Activated naive CD4-positive, alpha-beta T cell treated with anti-CD3 and anti-CD28 coated beads, Interleukin-2, amount 50 U/mL, for 72 hours (primary cell): ENCODE results near the gene ZBTB45. TPM values are rescaled to one million over a fixed set of nuclear protein-coding genes. Genes with fewer than 3 reads are reported as not detected.

Experiments used
- ATAC-seq, 2 donors: fragments of 150-1000 bp; cut with Tn5 transposase; 2 replicates each; pipeline ENCODE4 v1.10.0; 2021; ENCODE audit warnings: mild to moderate bottlenecking in 2 of 2, moderate library complexity in 2 of 2
- DNase-seq, 2 donors: peaks; one replicate each; pipeline ENCODE4 v3.0.0; 2021 to 2022; ENCODE audit warnings: low spot score in 2 of 2
- H3K27ac Mint-ChIP-seq, 2 donors: one replicate each; pipeline ENCODE4 v1.8.0; 2022; ENCODE audit warnings: mild to moderate bottlenecking in 2 of 2, mixed read lengths in 2 of 2
- H3K36me3 Mint-ChIP-seq, 2 donors: one replicate each; pipeline ENCODE4 v1.8.0; 2022; ENCODE audit warnings: mixed read lengths in 2 of 2
- H3K9me3 Mint-ChIP-seq, 2 donors: one replicate each; pipeline ENCODE4 v1.8.0; 2022; ENCODE audit warnings: mixed read lengths in 2 of 2
- total RNA-seq, 2 donors: library from RNA; stranded (reverse); gene quantifications; one replicate each; pipeline ENCODE4 v1.2.3, GENCODE V29; 2022

The ZBTB45 gene
- total RNA-seq, 2 donors from 2014 or later, result 7.9 to 12.2 TPM

GRCh38 chr19:58557221-58558065, 37.8 kb upstream of the ZBTB45 start:
- Mint-ChIP-seq H3K27ac (peak overlapping the region; percentile 98 to 99), H3K9me3 (no peaks in the 10 kb centered on the region), H3K36me3 (peaks cover 52 to 68% of the 10 kb centered on the region in 2 donors)
- ATAC-seq, result no peak
- DNase-seq, result peak in 1 of 2 donors; percentile 57

- no peaks in the 10 kb centered on the region for H3K9me3 Mint-ChIP-seq
- ATAC-seq (no peak), DNase-seq (peak in 1 of 2 donors; percentile 54)
- peak overlapping the region; percentile 98 to 99 for H3K27ac Mint-ChIP-seq
- H3K36me3 Mint-ChIP-seq, result peaks cover 57 to 61% of the 10 kb centered on the region in 2 donors
These were observed 37.1 kb upstream of the ZBTB45 start for GRCh38 chr19:58556622-58557220.

- DNase-seq (peak in 1 of 2 donors; percentile 54), ATAC-seq (no peak)
- Mint-ChIP-seq H3K27ac (peak overlapping the region; percentile 98 to 99), H3K36me3 (peaks cover 54 to 57% of the 10 kb centered on the region in 2 donors), H3K9me3 (no peaks in the 10 kb centered on the region)
These were observed 36.5 kb upstream of the ZBTB45 start for GRCh38 chr19:58555920-58556621.

- ATAC-seq (no peak), DNase-seq (no peak)
- Mint-ChIP-seq H3K36me3 (peaks cover 53 to 59% of the 10 kb centered on the region in 2 donors), H3K9me3 (no peaks in the 10 kb centered on the region), H3K27ac (peak overlapping the region; percentile 98 to 100)
These were observed 35.8 kb upstream of the ZBTB45 start for GRCh38 chr19:58555369-58555885.

- ATAC-seq (peak; percentile 48 to 54), DNase-seq (peak; percentile 99)
- no peaks in the 10 kb centered on the region for H3K9me3 Mint-ChIP-seq
- H3K27ac Mint-ChIP-seq, result peak within 1 kb of the TSS; percentile 98 to 100
- H3K36me3 Mint-ChIP-seq, result peaks cover 52 to 66% of the 10 kb centered on the region in 2 donors
These were observed 35.1 kb upstream of the ZBTB45 start, which contains the start of gene CHMP2A for GRCh38 chr19:58554494-58555368. TSS of gene CHMP2A (minus strand) at chr19:58555105. CDS start at chr19:58554212, 893 bp downstream.

- ATAC-seq (no peak), DNase-seq (peak in 1 of 2 donors; percentile 62)
- Mint-ChIP-seq H3K36me3 (peaks cover 45 to 62% of the 10 kb centered on the region in 2 donors), H3K9me3 (no peaks in the 10 kb centered on the region), H3K27ac (peak overlapping the region; percentile 98 to 100)
These were observed 34.3 kb upstream of the ZBTB45 start for GRCh38 chr19:58553799-58554493.

GRCh38 chr19:58552655-58553054, 33.0 kb upstream of the ZBTB45 start:
- peaks cover 46 to 64% of the 10 kb centered on the region in 2 donors for H3K36me3 Mint-ChIP-seq
- no peaks in the 10 kb centered on the region for H3K9me3 Mint-ChIP-seq
- ATAC-seq (no peak), DNase-seq (no peak)
- H3K27ac Mint-ChIP-seq, result peak overlapping the region; percentile 84 to 98

GRCh38 chr19:58551577-58552471, 32.2 kb upstream of the ZBTB45 start:
- Mint-ChIP-seq H3K27ac (peak overlapping the region in 1 of 2 donors; percentile 98), H3K36me3 (peaks cover 43 to 61% of the 10 kb centered on the region in 2 donors), H3K9me3 (no peaks in the 10 kb centered on the region)
- no peak for DNase-seq
- no peak for ATAC-seq

- H3K9me3 Mint-ChIP-seq, result no peaks in the 10 kb centered on the region
- no peak for ATAC-seq
- no peak for DNase-seq
- H3K36me3 Mint-ChIP-seq, result peaks cover 43 to 61% of the 10 kb centered on the region in 2 donors
- H3K27ac Mint-ChIP-seq, result peak overlapping the region; percentile 13 to 33
These were observed 31.5 kb upstream of the ZBTB45 start for GRCh38 chr19:58551123-58551497.

GRCh38 chr19:58550362-58551122, 30.9 kb upstream of the ZBTB45 start:
- ATAC-seq, result no peak
- Mint-ChIP-seq H3K27ac (peak overlapping the region in 1 of 2 donors; percentile 33), H3K9me3 (no peaks in the 10 kb centered on the region), H3K36me3 (peaks cover 45 to 65% of the 10 kb centered on the region in 2 donors)
- DNase-seq, result no peak

GRCh38 chr19:58549664-58550361, 30.2 kb upstream of the ZBTB45 start:
- no peaks in the 10 kb centered on the region for H3K9me3 Mint-ChIP-seq
- peaks cover 45 to 67% of the 10 kb centered on the region in 2 donors for H3K36me3 Mint-ChIP-seq
- ATAC-seq, result no peak
- no peak for DNase-seq
- H3K27ac Mint-ChIP-seq, result peak overlapping the region; percentile 25 to 33

- peaks cover 38 to 60% of the 10 kb centered on the region in 2 donors for H3K36me3 Mint-ChIP-seq
- ATAC-seq, result no peak
These were observed 29.5 kb upstream of the ZBTB45 start for GRCh38 chr19:58548859-58549663.

More at GRCh38 chr19:58548859-58549663, 29.5 kb upstream of the ZBTB45 start:
- H3K9me3 Mint-ChIP-seq, result no peaks in the 10 kb centered on the region
- H3K27ac Mint-ChIP-seq, result no peak overlapping the region
- DNase-seq, result no peak
